ENCODE measurements around the gene AKNA. TPM values are rescaled to one million over a fixed set of nuclear protein-coding genes. Genes with fewer than 3 reads are reported as not detected.

Gene AKNA
- total RNA-seq, 1 donor from 2014 or later: 464 TPM

GRCh38 chr9:114364134-114365041, 23.4 kb downstream of the AKNA start:
- intact Hi-C loops (cut with micrococcal nuclease): no loop called here

- intact Hi-C loops (cut with micrococcal nuclease): loop anchor here (1.0 kb wide), 1 partner anchor 10 kb away; no protein-coding TSS in a partner anchor
Observed at GRCh38 chr9:114363424-114363823, 24.4 kb downstream of the AKNA start.

GRCh38 chr9:114362394-114362793, 25.4 kb downstream of the AKNA start:
- intact Hi-C loops (cut with micrococcal nuclease): no loop called here

GRCh38 chr9:114361542-114361941, 26.2 kb downstream of the AKNA start:
- intact Hi-C loops (cut with micrococcal nuclease): loop anchor here (1.0 kb wide), 1 partner anchor 12 kb away; no protein-coding TSS in a partner anchor

- intact Hi-C loops (cut with micrococcal nuclease): no loop called here
Observed at GRCh38 chr9:114359801-114360200, 28.0 kb downstream of the AKNA start.

- intact Hi-C loops (cut with micrococcal nuclease): no loop called here
Observed at GRCh38 chr9:114357911-114358328, 29.9 kb downstream of the AKNA start.

- intact Hi-C loops (cut with micrococcal nuclease): no loop called here
Observed at GRCh38 chr9:114357360-114357759, 30.4 kb downstream of the AKNA start.

GRCh38 chr9:114356792-114357191, 31.0 kb downstream of the AKNA start:
- intact Hi-C loops (cut with micrococcal nuclease): no loop called here

- intact Hi-C loops (cut with micrococcal nuclease): no loop called here
Observed at GRCh38 chr9:114355821-114356220, 32.0 kb downstream of the AKNA start.

GRCh38 chr9:114351932-114352331, 35.9 kb downstream of the AKNA start:
- intact Hi-C loops (cut with micrococcal nuclease): no loop called here

GRCh38 chr9:114350636-114351401, 37.0 kb downstream of the AKNA start:
- intact Hi-C loops (cut with micrococcal nuclease): no loop called here

GRCh38 chr9:114349713-114350480, 37.9 kb downstream of the AKNA start:
- intact Hi-C loops (cut with micrococcal nuclease): loop anchor here (1.0 kb wide), 4 partner anchors 11 to 47 kb away; no protein-coding TSS in a partner anchor

GRCh38 chr9:114348906-114349482, 38.8 kb downstream of the AKNA start:
- intact Hi-C loops (cut with micrococcal nuclease): loop anchor here (1.0 kb wide), 4 partner anchors 12 to 48 kb away; no protein-coding TSS in a partner anchor

- intact Hi-C loops (cut with micrococcal nuclease): no loop called here
Observed at GRCh38 chr9:114348261-114348905, 39.4 kb downstream of the AKNA start.

- intact Hi-C loops (cut with micrococcal nuclease): no loop called here
Observed at GRCh38 chr9:114347675-114348074, 40.1 kb downstream of the AKNA start.

GRCh38 chr9:114346146-114346545, 41.6 kb downstream of the AKNA start:
- intact Hi-C loops (cut with micrococcal nuclease): no loop called here

GRCh38 chr9:114345493-114346065, 42.2 kb downstream of the AKNA start:
- intact Hi-C loops (cut with micrococcal nuclease): no loop called here

GRCh38 chr9:114344692-114345091, 43.1 kb downstream of the AKNA start:
- intact Hi-C loops (cut with micrococcal nuclease): no loop called here

GRCh38 chr9:114344188-114344566, 43.6 kb downstream of the AKNA start:
- intact Hi-C loops (cut with micrococcal nuclease): no loop called here

Data from T-helper 1 cell treated with Interleukin-12 subunit alpha and Interleukin-12 subunit beta and Interleukin-4 antibody, amounts not matched to agents 30 ng/mL and 1 ng/mL, for 36 hours (primary cell).